ENCODE results near the gene KIAA0513.

- TF ChIP-seq CTCF (conservative IDR thresholded peaks at IDR 0.05; ENCODE audit: low read depth, low read length) (no peak), EZH2 (IDR thresholded peaks at IDR 0.05; ENCODE audit: borderline replicate concordance, low read depth, low read length, poor library complexity, severe bottlenecking) (no peak)
These were observed 1.6 kb upstream of the KIAA0513 start for GRCh38 chr16:85025781-85026653.
